ENCODE results near the gene CTNNAL1. TPM values are rescaled to one million over a fixed set of nuclear protein-coding genes. Genes with fewer than 3 reads are reported as not detected.

CTNNAL1 gene
- total RNA-seq, 1 donor from 2014 or later, result 25.9 TPM

DNA sequence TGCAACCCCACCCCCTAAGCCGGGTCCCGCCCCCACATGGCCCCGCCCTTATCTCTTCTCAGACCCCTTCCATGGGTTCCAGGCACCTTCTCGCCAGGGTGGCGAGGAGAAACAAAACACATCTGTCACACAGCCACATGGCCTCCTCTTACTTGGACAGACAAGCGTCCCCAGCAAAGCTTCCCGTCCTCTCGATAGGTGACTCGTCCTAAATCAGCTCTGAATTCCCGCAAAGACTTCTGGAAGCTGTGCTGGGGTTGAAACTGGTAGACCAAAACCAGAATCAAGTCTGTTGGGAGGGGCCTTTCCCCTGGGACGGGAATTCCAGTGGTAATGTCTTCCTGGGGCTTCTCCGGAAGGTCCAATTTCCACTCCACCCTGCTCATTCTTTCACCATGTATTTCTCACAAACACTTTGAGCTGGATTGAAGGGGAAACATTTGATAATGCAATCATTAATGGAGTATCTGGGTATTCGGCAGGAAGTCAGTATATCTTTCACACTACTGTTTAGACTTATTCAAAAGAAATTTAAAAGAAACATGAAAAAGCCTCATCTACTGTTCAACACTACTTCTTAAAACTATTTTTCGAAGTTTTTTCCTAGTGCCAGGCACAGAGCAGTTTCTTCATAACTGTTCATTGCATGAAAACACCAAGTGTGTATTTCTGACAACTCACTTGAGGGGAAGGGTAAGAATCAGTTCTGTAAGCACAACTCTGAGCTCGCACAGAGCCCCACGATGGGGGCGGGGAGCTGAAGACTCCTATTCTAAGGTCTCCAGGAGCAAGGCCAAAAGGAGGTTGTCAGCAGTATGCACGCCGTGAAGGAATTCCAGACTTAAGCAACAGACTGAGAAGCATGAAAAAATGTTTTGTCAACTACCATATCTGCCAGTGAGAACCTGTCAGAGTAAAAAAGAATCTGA lies 644 bp upstream of the CTNNAL1 start:
- TF ChIP-seq, protein P1, sequence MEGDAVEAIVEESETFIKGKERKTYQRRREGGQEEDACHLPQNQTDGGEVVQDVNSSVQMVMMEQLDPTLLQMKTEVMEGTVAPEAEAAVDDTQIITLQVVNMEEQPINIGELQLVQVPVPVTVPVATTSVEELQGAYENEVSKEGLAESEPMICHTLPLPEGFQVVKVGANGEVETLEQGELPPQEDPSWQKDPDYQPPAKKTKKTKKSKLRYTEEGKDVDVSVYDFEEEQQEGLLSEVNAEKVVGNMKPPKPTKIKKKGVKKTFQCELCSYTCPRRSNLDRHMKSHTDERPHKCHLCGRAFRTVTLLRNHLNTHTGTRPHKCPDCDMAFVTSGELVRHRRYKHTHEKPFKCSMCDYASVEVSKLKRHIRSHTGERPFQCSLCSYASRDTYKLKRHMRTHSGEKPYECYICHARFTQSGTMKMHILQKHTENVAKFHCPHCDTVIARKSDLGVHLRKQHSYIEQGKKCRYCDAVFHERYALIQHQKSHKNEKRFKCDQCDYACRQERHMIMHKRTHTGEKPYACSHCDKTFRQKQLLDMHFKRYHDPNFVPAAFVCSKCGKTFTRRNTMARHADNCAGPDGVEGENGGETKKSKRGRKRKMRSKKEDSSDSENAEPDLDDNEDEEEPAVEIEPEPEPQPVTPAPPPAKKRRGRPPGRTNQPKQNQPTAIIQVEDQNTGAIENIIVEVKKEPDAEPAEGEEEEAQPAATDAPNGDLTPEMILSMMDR (IDR thresholded peaks at IDR 0.05), result no peak
- H3K9me3 Mint-ChIP-seq (ENCODE audit: low read depth), result no peaks in the 10 kb centered on the region
- peak overlapping the region; percentile 96 for H3K27ac Mint-ChIP-seq (ENCODE audit: unreplicated experiment)
- H3K36me3 Mint-ChIP-seq (ENCODE audit: low read depth), result peaks cover 1% of the 10 kb centered on the region
- DNase-seq (ENCODE audit: low spot score), result no peak
- peak overlapping the region; percentile 84 for H3K4me3 Mint-ChIP-seq (ENCODE audit: unreplicated experiment)
- H3K27me3 Mint-ChIP-seq (ENCODE audit: low read depth), result no peaks in the 10 kb centered on the region
- H3K4me1 Mint-ChIP-seq (ENCODE audit: low read depth), result peaks cover 44% of the 10 kb centered on the region

DNA sequence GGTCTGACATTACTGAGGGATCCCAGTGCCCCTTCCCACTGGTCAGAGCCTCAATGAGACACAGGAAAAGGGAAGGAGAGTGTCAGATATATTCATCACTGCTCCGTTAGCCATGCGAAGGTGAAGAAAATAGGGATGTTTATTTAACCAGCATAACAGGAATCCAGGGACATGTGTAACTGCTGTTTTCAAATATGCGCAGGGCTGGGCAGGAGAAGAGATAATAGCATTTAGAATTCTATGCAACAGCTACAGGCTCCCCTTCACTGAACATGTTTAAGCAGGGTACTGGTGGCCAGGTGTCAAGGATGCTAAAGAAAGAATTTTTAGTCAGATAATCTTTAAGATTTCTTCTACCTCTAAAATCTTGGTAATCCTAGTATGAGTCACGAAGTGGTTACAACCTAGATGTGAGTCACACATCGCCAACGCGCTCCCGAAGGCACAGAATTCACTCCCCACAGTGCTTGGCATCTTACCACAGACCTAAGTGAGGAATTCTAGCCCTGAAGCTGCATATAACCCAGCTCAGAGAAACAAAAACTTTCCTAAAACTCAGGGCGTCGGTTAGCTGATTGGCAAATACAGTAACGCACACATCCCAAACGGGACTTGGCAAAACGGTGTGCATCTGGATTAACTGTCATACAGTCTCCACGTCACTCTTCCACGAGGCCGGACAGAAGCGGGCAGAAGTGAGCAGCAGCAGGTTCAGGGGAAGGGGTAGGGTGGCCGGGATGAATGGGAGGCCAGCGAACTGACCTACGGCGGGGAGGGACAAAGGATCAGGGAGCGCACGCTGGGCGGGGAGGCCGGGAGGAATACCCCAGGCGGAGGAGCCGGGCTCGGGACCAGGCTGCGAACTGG lies 1.1 kb downstream of the CTNNAL1 start:
- Mint-ChIP-seq H3K4me3 (ENCODE audit: unreplicated experiment) (peak overlapping the region; percentile 84), H3K27me3 (ENCODE audit: low read depth) (no peaks in the 10 kb centered on the region), H3K4me1 (ENCODE audit: low read depth) (peaks cover 50% of the 10 kb centered on the region), H3K36me3 (ENCODE audit: low read depth) (no peaks in the 10 kb centered on the region), H3K27ac (ENCODE audit: unreplicated experiment) (peak overlapping the region; percentile 94), H3K9me3 (ENCODE audit: low read depth) (no peaks in the 10 kb centered on the region)
- TF ChIP-seq, protein P1 (IDR thresholded peaks at IDR 0.05), result no peak
- peak; percentile 78 for DNase-seq (ENCODE audit: low spot score)

DNA sequence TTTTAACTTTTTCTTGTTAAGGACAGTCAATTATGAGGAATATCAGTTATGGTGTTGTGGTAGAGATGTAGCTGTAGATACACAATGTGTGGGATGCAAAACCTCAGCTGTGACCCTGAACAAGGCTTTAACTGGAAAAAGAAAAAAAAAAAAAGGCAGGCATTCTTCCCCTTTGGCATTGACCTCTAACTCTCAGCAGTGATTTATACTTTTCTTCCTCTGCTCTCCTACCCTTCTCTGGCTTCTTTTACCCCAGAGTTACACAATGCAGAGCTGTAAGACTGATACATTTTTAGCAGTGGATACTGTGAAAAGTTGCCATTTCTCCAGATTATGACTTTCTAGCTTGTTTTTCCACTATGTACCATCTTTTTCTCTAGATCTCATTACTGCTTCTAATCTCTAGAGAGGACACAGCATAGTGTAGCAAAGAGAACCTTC lies 2.0 kb downstream of the CTNNAL1 start:
- Mint-ChIP-seq H3K9me3 (ENCODE audit: low read depth) (no peaks in the 10 kb centered on the region), H3K4me1 (ENCODE audit: low read depth) (peaks cover 51% of the 10 kb centered on the region), H3K36me3 (ENCODE audit: low read depth) (no peaks in the 10 kb centered on the region), H3K4me3 (ENCODE audit: unreplicated experiment) (no peak overlapping the region), H3K27me3 (ENCODE audit: low read depth) (no peaks in the 10 kb centered on the region), H3K27ac (ENCODE audit: unreplicated experiment) (peak overlapping the region; percentile 94)
- DNase-seq (ENCODE audit: low spot score), result no peak
- TF ChIP-seq, protein P1 (IDR thresholded peaks at IDR 0.05), result no peak

DNA sequence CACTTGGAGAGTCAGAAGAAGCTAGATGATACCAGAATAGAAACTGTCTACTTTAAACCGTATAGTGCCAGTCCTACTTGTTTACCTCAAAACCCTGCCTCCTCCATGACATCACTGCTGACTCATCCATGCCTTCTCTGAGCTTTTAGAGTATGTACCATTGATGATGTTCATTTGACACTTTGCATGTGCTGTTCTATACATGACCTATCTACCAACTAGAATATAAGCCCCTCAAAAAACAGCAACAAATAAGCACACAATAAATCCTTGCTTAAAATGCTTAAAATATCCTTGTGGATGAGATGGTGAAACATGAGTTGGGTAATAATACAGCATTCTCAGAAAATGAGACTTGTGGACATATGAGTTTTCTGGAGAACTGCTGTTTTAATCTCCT lies 2.6 kb downstream of the CTNNAL1 start:
- DNase-seq (ENCODE audit: low spot score), result no peak
- H3K27ac Mint-ChIP-seq (ENCODE audit: unreplicated experiment), result peak overlapping the region; percentile 94
- TF ChIP-seq, protein P1 (IDR thresholded peaks at IDR 0.05), result no peak
- H3K4me3 Mint-ChIP-seq (ENCODE audit: unreplicated experiment), result no peak overlapping the region
- H3K36me3 Mint-ChIP-seq (ENCODE audit: low read depth), result no peaks in the 10 kb centered on the region
- H3K9me3 Mint-ChIP-seq (ENCODE audit: low read depth), result no peaks in the 10 kb centered on the region
- H3K27me3 Mint-ChIP-seq (ENCODE audit: low read depth), result no peaks in the 10 kb centered on the region
- H3K4me1 Mint-ChIP-seq (ENCODE audit: low read depth), result peaks cover 51% of the 10 kb centered on the region

DNA sequence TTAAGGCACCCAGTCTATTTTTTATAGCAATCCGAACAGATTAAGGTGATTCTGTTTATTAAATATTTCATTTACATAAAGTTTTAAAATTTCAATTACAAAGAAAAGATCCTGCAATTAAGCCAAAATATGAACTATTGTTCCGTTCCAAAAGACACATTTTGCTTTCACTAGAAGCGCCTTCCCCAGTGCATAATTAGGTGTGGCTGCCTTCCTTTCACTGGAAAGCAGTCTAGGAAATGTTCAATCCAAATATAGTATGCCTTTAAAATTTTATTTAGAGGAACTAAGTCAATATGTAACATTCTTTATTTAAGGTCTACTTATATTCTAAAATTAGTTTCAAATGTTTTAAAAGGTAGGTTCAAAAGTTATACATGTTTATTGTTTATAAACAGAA lies 7.6 kb downstream of the CTNNAL1 start:
- Mint-ChIP-seq H3K27ac (ENCODE audit: unreplicated experiment) (no peak overlapping the region), H3K4me3 (ENCODE audit: unreplicated experiment) (no peak overlapping the region), H3K36me3 (ENCODE audit: low read depth) (peaks cover 7% of the 10 kb centered on the region), H3K4me1 (ENCODE audit: low read depth) (peaks cover 22% of the 10 kb centered on the region), H3K9me3 (ENCODE audit: low read depth) (peaks cover 24% of the 10 kb centered on the region), H3K27me3 (ENCODE audit: low read depth) (no peaks in the 10 kb centered on the region)
- TF ChIP-seq, protein P1 (IDR thresholded peaks at IDR 0.05), result no peak
- no peak for DNase-seq (ENCODE audit: low spot score)

Data from chondrocyte (in vitro differentiated cells).